ENCODE data around the gene SENP2. TPM values are rescaled to one million over a fixed set of nuclear protein-coding genes. Genes with fewer than 3 reads are reported as not detected.

Gene SENP2
- total and polyA plus RNA-seq, 2 experiments from 2014 or later: 29.2 to 80.3 TPM

DNA sequence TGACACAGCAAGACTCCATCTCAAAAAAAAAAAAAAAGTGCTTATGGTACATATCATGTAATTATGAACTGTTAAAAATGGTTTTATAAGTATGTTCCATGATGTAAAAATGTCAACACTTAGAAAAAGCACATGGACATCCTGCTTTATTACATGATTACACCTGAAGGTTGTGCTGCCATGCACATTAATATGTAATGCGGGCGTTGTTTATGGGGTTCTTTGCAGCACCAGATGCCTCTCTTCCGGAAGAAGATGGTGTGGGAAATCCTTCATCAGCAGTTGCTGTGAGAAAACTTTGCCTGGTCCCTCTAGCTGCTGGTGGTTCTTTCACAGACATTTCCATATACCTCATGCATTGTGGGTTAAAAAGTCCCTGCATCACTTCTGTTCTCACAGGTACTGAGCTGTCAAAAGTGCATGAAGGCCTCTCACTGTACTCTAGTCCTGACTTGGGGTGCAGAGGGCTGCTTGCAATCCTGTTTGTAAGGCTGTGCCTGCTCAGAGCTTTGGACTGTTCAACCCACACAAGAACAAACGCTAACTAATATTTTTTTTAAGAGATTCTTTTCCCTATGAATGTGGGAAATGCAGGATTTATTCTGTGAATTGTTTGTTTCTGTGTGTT, 43.6 kb downstream of the SENP2 start:
- TF ChIP-seq JUNB (IDR thresholded peaks at IDR 0.05; ENCODE audit: unreplicated experiment) (no peak), STAT1 (IDR thresholded peaks at IDR 0.05; ENCODE audit: unreplicated experiment) (no peak), POLR2AphosphoS5 (IDR thresholded peaks at IDR 0.05; ENCODE audit: low read depth) (no peak), EZH2phosphoT487 (IDR thresholded peaks at IDR 0.05; ENCODE audit: unreplicated experiment) (no peak), NANOG (IDR thresholded peaks at IDR 0.05; ENCODE audit: borderline replicate concordance) (no peak), EZH2 (IDR thresholded peaks at IDR 0.05; ENCODE audit: low read depth, unreplicated experiment) (no peak), CREB1 (CRISPR knock-in tag; IDR thresholded peaks at IDR 0.05; ENCODE audit: low read depth) (no peak), REST (IDR thresholded peaks at IDR 0.05; ENCODE audit: unreplicated experiment) (no peak), ZNF331 (CRISPR knock-in tag; IDR thresholded peaks at IDR 0.05; ENCODE audit: low read depth) (no peak), ZNF114 (CRISPR knock-in tag; IDR thresholded peaks at IDR 0.05) (no peak)
- TF ChIP-seq, protein P1, sequence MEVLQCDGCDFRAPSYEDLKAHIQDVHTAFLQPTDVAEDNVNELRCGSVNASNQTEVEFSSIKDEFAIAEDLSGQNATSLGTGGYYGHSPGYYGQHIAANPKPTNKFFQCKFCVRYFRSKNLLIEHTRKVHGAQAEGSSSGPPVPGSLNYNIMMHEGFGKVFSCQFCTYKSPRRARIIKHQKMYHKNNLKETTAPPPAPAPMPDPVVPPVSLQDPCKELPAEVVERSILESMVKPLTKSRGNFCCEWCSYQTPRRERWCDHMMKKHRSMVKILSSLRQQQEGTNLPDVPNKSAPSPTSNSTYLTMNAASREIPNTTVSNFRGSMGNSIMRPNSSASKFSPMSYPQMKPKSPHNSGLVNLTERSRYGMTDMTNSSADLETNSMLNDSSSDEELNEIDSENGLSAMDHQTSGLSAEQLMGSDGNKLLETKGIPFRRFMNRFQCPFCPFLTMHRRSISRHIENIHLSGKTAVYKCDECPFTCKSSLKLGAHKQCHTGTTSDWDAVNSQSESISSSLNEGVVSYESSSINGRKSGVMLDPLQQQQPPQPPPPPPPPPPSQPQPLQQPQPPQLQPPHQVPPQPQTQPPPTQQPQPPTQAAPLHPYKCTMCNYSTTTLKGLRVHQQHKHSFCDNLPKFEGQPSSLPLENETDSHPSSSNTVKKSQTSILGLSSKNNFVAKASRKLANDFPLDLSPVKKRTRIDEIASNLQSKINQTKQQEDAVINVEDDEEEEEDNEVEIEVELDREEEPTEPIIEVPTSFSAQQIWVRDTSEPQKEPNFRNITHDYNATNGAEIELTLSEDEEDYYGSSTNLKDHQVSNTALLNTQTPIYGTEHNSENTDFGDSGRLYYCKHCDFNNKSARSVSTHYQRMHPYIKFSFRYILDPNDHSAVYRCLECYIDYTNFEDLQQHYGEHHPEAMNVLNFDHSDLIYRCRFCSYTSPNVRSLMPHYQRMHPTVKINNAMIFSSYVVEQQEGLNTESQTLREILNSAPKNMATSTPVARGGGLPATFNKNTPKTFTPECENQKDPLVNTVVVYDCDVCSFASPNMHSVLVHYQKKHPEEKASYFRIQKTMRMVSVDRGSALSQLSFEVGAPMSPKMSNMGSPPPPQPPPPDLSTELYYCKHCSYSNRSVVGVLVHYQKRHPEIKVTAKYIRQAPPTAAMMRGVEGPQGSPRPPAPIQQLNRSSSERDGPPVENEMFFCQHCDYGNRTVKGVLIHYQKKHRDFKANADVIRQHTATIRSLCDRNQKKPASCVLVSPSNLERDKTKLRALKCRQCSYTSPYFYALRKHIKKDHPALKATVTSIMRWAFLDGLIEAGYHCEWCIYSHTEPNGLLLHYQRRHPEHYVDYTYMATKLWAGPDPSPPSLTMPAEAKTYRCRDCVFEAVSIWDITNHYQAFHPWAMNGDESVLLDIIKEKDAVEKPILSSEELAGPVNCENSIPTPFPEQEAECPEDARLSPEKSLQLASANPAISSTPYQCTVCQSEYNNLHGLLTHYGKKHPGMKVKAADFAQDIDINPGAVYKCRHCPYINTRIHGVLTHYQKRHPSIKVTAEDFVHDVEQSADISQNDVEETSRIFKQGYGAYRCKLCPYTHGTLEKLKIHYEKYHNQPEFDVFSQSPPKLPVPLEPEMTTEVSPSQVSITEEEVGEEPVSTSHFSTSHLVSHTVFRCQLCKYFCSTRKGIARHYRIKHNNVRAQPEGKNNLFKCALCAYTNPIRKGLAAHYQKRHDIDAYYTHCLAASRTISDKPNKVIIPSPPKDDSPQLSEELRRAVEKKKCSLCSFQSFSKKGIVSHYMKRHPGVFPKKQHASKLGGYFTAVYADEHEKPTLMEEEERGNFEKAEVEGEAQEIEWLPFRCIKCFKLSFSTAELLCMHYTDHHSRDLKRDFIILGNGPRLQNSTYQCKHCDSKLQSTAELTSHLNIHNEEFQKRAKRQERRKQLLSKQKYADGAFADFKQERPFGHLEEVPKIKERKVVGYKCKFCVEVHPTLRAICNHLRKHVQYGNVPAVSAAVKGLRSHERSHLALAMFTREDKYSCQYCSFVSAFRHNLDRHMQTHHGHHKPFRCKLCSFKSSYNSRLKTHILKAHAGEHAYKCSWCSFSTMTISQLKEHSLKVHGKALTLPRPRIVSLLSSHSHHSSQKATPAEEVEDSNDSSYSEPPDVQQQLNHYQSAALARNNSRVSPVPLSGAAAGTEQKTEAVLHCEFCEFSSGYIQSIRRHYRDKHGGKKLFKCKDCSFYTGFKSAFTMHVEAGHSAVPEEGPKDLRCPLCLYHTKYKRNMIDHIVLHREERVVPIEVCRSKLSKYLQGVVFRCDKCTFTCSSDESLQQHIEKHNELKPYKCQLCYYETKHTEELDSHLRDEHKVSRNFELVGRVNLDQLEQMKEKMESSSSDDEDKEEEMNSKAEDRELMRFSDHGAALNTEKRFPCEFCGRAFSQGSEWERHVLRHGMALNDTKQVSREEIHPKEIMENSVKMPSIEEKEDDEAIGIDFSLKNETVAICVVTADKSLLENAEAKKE (CRISPR knock-in tag; IDR thresholded peaks at IDR 0.05): no peak
- TF ChIP-seq, protein P2, sequence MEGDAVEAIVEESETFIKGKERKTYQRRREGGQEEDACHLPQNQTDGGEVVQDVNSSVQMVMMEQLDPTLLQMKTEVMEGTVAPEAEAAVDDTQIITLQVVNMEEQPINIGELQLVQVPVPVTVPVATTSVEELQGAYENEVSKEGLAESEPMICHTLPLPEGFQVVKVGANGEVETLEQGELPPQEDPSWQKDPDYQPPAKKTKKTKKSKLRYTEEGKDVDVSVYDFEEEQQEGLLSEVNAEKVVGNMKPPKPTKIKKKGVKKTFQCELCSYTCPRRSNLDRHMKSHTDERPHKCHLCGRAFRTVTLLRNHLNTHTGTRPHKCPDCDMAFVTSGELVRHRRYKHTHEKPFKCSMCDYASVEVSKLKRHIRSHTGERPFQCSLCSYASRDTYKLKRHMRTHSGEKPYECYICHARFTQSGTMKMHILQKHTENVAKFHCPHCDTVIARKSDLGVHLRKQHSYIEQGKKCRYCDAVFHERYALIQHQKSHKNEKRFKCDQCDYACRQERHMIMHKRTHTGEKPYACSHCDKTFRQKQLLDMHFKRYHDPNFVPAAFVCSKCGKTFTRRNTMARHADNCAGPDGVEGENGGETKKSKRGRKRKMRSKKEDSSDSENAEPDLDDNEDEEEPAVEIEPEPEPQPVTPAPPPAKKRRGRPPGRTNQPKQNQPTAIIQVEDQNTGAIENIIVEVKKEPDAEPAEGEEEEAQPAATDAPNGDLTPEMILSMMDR (conservative IDR thresholded peaks at IDR 0.05; ENCODE audit: low read depth in 2 of 2): no peak
- TF ChIP-seq, protein P3, sequence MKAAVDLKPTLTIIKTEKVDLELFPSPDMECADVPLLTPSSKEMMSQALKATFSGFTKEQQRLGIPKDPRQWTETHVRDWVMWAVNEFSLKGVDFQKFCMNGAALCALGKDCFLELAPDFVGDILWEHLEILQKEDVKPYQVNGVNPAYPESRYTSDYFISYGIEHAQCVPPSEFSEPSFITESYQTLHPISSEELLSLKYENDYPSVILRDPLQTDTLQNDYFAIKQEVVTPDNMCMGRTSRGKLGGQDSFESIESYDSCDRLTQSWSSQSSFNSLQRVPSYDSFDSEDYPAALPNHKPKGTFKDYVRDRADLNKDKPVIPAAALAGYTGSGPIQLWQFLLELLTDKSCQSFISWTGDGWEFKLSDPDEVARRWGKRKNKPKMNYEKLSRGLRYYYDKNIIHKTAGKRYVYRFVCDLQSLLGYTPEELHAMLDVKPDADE (IDR thresholded peaks at IDR 0.05): no peak
- DNase-seq (ENCODE audit: low spot score) (no peak), ATAC-seq (no peak)
- no peak overlapping the region for H3K4me3 Mint-ChIP-seq
- Histone ChIP-seq H3K4me2 (no peak overlapping the region), H2AFZ (no peak overlapping the region), H3K27ac (ENCODE audit: low read depth) (no peak overlapping the region; the same call in 1 of the 2 replicates), H3K4me1 (ENCODE audit: insufficient read depth) (no peaks in the 10 kb centered on the region), H3K9me2 (ENCODE audit: insufficient read depth) (no peaks in the 10 kb centered on the region), H3K79me2 (replicated peaks; ENCODE audit: insufficient read depth) (no peaks in the 10 kb centered on the region), H3K27me3 (ENCODE audit: insufficient read depth) (no peaks in the 10 kb centered on the region), H3K4me3 (no peak overlapping the region), H3F3A (replicated peaks; ENCODE audit: low read depth) (peaks cover 12% of the 10 kb centered on the region; the same call in 1 of the 2 replicates), H4K20me1 (replicated peaks; ENCODE audit: insufficient read depth) (peaks cover 9% of the 10 kb centered on the region; the same call in 1 of the 2 replicates), H3K36me3 (ENCODE audit: insufficient read depth) (peaks cover 46% of the 10 kb centered on the region)
- H3K27ac Mint-ChIP-seq: no peak overlapping the region
- no peaks in the 10 kb centered on the region for H3K9me3 Mint-ChIP-seq
- H3K4me1 Mint-ChIP-seq: no peaks in the 10 kb centered on the region
- peaks cover 66% of the 10 kb centered on the region for H3K36me3 Mint-ChIP-seq (ENCODE audit: low read depth)
- H3K27me3 Mint-ChIP-seq (ENCODE audit: insufficient read depth, low read depth, poor library complexity): no peaks in the 10 kb centered on the region

Data from GM23338 (cell line).